Measurements from ENCODE around the gene GPR183.

- no peak for TF ChIP-seq POLR2AphosphoS5 (IDR thresholded peaks at IDR 0.05; ENCODE audit: low read depth, low read length)
- no peak for TF ChIP-seq SIN3A (IDR thresholded peaks at IDR 0.05; ENCODE audit: borderline replicate concordance, insufficient read depth, low read length)
- TF ChIP-seq, protein P1, sequence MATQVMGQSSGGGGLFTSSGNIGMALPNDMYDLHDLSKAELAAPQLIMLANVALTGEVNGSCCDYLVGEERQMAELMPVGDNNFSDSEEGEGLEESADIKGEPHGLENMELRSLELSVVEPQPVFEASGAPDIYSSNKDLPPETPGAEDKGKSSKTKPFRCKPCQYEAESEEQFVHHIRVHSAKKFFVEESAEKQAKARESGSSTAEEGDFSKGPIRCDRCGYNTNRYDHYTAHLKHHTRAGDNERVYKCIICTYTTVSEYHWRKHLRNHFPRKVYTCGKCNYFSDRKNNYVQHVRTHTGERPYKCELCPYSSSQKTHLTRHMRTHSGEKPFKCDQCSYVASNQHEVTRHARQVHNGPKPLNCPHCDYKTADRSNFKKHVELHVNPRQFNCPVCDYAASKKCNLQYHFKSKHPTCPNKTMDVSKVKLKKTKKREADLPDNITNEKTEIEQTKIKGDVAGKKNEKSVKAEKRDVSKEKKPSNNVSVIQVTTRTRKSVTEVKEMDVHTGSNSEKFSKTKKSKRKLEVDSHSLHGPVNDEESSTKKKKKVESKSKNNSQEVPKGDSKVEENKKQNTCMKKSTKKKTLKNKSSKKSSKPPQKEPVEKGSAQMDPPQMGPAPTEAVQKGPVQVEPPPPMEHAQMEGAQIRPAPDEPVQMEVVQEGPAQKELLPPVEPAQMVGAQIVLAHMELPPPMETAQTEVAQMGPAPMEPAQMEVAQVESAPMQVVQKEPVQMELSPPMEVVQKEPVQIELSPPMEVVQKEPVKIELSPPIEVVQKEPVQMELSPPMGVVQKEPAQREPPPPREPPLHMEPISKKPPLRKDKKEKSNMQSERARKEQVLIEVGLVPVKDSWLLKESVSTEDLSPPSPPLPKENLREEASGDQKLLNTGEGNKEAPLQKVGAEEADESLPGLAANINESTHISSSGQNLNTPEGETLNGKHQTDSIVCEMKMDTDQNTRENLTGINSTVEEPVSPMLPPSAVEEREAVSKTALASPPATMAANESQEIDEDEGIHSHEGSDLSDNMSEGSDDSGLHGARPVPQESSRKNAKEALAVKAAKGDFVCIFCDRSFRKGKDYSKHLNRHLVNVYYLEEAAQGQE (IDR thresholded peaks at IDR 0.05; ENCODE audit: insufficient read depth in 1 of 2, low read depth in 2 of 2, low read length in 2 of 2), result no peak
- no peak for TF ChIP-seq TAF1 (IDR thresholded peaks at IDR 0.05; ENCODE audit: borderline replicate concordance, insufficient read depth, low read length)
- no peak for TF ChIP-seq FOXP2 (optimal IDR thresholded peaks at IDR 0.05; ENCODE audit: borderline replicate concordance, extremely low read depth, extremely low read length, insufficient read depth)
These were observed 10.8 kb downstream of the GPR183 start for GRCh38 chr13:99296398-99296797.

Measured in PFSK-1 (cell line).